CD4-positive, alpha-beta T cell treated with Interleukin-6 at 100 ng/mL for 8 hours (primary cell): ENCODE data around the gene AKR1A1.
A peak's percentile ranks its signal among the peaks of the same experiment; 100 is the strongest.
"Not testable (repeated sequence)": the region's sequence is repeated elsewhere in the genome, so short reads cannot be mapped to it uniquely, and the experiment has no call there.

ENCODE experiments used
- DNase-seq: peaks from one replicate; pipeline ENCODE4 v3.0.0-alpha.2; 2020; ENCODE audit warnings: mixed read lengths, low spot score

Gene AKR1A1

GRCh38 chr1:45523975-45524374, 26.7 kb upstream of the AKR1A1 start:
- DNase-seq = not testable (repeated sequence)

- no peak for DNase-seq
These were observed 24.4 kb upstream of the AKR1A1 start for GRCh38 chr1:45526135-45526644.

- no peak for DNase-seq
These were observed 19.9 kb upstream of the AKR1A1 start for GRCh38 chr1:45530632-45531135.

- no peak for DNase-seq
These were observed 18.8 kb upstream of the AKR1A1 start for GRCh38 chr1:45531873-45532272.

GRCh38 chr1:45535988-45536766, 14.4 kb upstream of the AKR1A1 start:
- no peak for DNase-seq

GRCh38 chr1:45536886-45537285, 13.7 kb upstream of the AKR1A1 start:
- DNase-seq = no peak

GRCh38 chr1:45541193-45541592, 9.4 kb upstream of the AKR1A1 start:
- DNase-seq = no peak

- DNase-seq = no peak
These were observed 8.0 kb upstream of the AKR1A1 start for GRCh38 chr1:45542591-45542990.

- peak; percentile 73 for DNase-seq
These were observed 6.8 kb upstream of the AKR1A1 start for GRCh38 chr1:45543581-45544417.

- no peak for DNase-seq
These were observed 6.1 kb upstream of the AKR1A1 start for GRCh38 chr1:45544530-45544929.

GRCh38 chr1:45545019-45545493, 5.6 kb upstream of the AKR1A1 start:
- DNase-seq = no peak

GRCh38 chr1:45545553-45546310, 4.9 kb upstream of the AKR1A1 start:
- no peak for DNase-seq

- DNase-seq = no peak
These were observed 1.1 kb downstream of the AKR1A1 start for GRCh38 chr1:45551684-45552083.

- no peak for DNase-seq
These were observed 1.7 kb downstream of the AKR1A1 start for GRCh38 chr1:45552331-45552730.

- DNase-seq = no peak
These were observed 3.6 kb downstream of the AKR1A1 start for GRCh38 chr1:45554198-45554597.

- DNase-seq = no peak
These were observed 6.9 kb downstream of the AKR1A1 start for GRCh38 chr1:45557422-45557944.

GRCh38 chr1:45563843-45564242, 13.2 kb downstream of the AKR1A1 start:
- no peak for DNase-seq

- DNase-seq = no peak
These were observed 16.1 kb downstream of the AKR1A1 start for GRCh38 chr1:45566722-45567121.

GRCh38 chr1:45567911-45568310, 17.3 kb downstream of the AKR1A1 start:
- no peak for DNase-seq

- no peak for DNase-seq
These were observed 17.8 kb downstream of the AKR1A1 start for GRCh38 chr1:45568421-45568820.

GRCh38 chr1:45569571-45569961, 18.9 kb downstream of the AKR1A1 start:
- DNase-seq = no peak
